Measurements from ENCODE around the gene SF3A2. TPM values are rescaled to one million over a fixed set of nuclear protein-coding genes. Genes with fewer than 3 reads are reported as not detected.
A peak's percentile ranks its signal among the peaks of the same experiment; 100 is the strongest.

Gene SF3A2
- total and polyA plus RNA-seq, 2 experiments from 2014 or later: 67.7 to 128 TPM

GRCh38 chr19:2253106-2254063, 16.8 kb downstream of the SF3A2 start:
- Mint-ChIP-seq H3K9me3 (no peaks in the 10 kb centered on the region), H3K4me3 (peak overlapping the region; percentile 69), H3K4me1 (peaks cover 3% of the 10 kb centered on the region; the same call in 2 of the 3 replicates), H3K36me3 (ENCODE audit: low read depth) (no peaks in the 10 kb centered on the region), H3K27me3 (ENCODE audit: insufficient read depth, low read depth, poor library complexity) (peaks cover 37% of the 10 kb centered on the region), H3K27ac (no peak overlapping the region)
- 0 out of 2 replicates have a peak, but pooled peaks have one; percentile 35 for TF ChIP-seq POLR2AphosphoS5 (IDR thresholded peaks at IDR 0.05; ENCODE audit: low read depth)
- TF ChIP-seq CTCF (conservative IDR thresholded peaks at IDR 0.05; ENCODE audit: low read depth in 2 of 2): peak; percentile 62 to 73
- TF ChIP-seq ZNF462 (CRISPR knock-in tag; IDR thresholded peaks at IDR 0.05): no peak
- DNase-seq (ENCODE audit: low spot score) (peak; percentile 87), ATAC-seq (peak; percentile 35)
- H3K27ac ChIP-seq (ENCODE audit: low read depth): no peak overlapping the region
- H3K4me3 ChIP-seq: peak overlapping the region; percentile 69
- H3K36me3 ChIP-seq (ENCODE audit: insufficient read depth): no peaks in the 10 kb centered on the region
- peak overlapping the region; percentile 98 for H2AFZ ChIP-seq
- no peaks in the 10 kb centered on the region for H4K20me1 ChIP-seq (replicated peaks; ENCODE audit: insufficient read depth)
- H3K4me2 ChIP-seq: peak overlapping the region; percentile 93
- H3K4me1 ChIP-seq (ENCODE audit: insufficient read depth): peaks cover 5% of the 10 kb centered on the region; the same call in 1 of the 2 replicates
- peaks cover 4% of the 10 kb centered on the region; the same call in 1 of the 2 replicates for H3F3A ChIP-seq (replicated peaks; ENCODE audit: low read depth)
- H3K79me2 ChIP-seq (replicated peaks; ENCODE audit: insufficient read depth): no peaks in the 10 kb centered on the region
- H3K9me2 ChIP-seq (ENCODE audit: insufficient read depth): no peaks in the 10 kb centered on the region
- H3K27me3 ChIP-seq (ENCODE audit: insufficient read depth): peaks cover 21% of the 10 kb centered on the region

Measured in GM23338 (cell line).